Measurements from ENCODE around the gene SYNDIG1.

The SYNDIG1 gene

DNA sequence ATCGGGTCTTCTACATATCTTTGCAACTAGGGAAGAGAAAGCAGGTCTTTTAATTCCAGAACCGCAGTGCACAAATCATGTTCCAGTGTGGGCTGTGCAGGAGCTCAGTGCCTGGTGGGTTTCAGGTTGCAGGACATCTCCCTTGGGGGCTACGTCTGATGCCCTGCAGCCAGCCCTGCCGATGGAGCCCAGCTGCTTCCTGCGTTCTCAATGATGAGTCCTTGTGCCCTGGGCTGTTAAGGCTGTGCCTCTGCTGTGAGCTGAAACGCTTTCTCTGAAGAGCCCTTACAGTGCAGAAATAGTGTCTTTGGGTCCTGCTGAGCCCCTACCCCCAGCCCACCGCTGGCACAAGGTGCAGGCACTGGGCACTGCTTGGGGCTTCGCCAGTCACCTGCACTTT lies 192.9 kb downstream of the SYNDIG1 start:
- H3K4me3 ChIP-seq (ENCODE audit: low read length) = no peak overlapping the region
- no peak for TF ChIP-seq CTCF (IDR thresholded peaks at IDR 0.05; ENCODE audit: insufficient read depth, low read depth, low read length, missing control alignments)
- DNase-seq (ENCODE audit: low read depth) = no peak

DNA sequence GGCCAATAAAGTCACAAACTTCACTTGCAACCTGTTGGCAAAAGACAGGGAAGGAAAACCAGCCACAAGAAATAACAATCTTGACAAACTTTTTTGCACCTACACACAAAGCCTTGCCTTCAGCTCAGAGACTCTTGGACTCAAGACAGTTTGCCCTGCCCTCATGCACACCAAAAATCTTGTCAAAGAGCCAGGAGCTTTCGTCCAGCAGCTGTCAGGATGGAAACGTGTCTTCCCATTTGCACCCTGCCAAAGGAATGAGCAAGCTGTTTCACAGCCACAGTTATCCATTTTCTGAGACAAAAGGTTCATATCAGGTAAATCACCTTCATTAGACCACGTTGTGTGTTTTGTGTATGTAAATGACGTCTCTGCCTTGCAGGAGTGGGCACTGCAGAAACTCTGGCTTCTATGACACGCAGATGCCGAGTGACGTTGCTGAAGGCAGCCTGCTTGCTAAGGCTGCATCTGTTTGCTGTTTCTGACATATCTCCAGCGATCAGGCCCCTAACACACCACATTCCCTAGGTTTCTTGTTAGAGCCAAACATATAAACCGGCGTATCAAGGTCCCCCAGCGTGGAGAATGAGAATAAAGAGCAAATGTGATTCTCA lies 193.4 kb downstream of the SYNDIG1 start:
- no peak overlapping the region for H3K4me3 ChIP-seq (ENCODE audit: low read length)
- no peak for DNase-seq (ENCODE audit: low read depth)
- no peak for TF ChIP-seq CTCF (IDR thresholded peaks at IDR 0.05; ENCODE audit: insufficient read depth, low read depth, low read length, missing control alignments)

DNA sequence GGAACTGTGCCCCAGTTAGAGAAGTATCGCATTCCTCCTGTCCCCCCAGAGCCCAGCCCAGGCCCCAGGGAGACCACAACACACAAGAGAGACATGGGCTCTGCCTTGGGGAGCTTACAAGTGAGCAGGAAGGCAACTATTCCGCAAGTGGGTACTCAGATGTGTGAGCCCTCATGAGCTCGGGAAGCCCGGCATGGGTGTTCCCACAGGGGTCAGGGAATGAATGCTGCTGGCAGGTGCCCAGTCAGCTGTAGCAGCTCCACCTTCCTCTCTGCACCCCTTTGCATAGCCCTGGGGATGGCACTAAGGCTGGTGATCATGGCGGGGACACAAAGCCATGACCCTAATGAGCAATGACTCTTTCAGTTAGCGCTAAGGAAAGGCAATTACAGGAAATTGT lies 194.1 kb downstream of the SYNDIG1 start:
- TF ChIP-seq CTCF (IDR thresholded peaks at IDR 0.05; ENCODE audit: insufficient read depth, low read depth, low read length, missing control alignments) = no peak
- no peak for DNase-seq (ENCODE audit: low read depth)
- no peak overlapping the region for H3K4me3 ChIP-seq (ENCODE audit: low read length)

- DNase-seq (ENCODE audit: low read depth) = no peak
- H3K4me3 ChIP-seq (ENCODE audit: low read length) = no peak overlapping the region
- TF ChIP-seq CTCF (IDR thresholded peaks at IDR 0.05; ENCODE audit: insufficient read depth, low read depth, low read length, missing control alignments) = no peak
These were observed 195.0 kb downstream of the SYNDIG1 start for GRCh38 chr20:24664266-24664986.

- TF ChIP-seq CTCF (IDR thresholded peaks at IDR 0.05; ENCODE audit: insufficient read depth, low read depth, low read length, missing control alignments) = no peak
These were observed 195.8 kb downstream of the SYNDIG1 start for GRCh38 chr20:24665196-24665595.

DNA sequence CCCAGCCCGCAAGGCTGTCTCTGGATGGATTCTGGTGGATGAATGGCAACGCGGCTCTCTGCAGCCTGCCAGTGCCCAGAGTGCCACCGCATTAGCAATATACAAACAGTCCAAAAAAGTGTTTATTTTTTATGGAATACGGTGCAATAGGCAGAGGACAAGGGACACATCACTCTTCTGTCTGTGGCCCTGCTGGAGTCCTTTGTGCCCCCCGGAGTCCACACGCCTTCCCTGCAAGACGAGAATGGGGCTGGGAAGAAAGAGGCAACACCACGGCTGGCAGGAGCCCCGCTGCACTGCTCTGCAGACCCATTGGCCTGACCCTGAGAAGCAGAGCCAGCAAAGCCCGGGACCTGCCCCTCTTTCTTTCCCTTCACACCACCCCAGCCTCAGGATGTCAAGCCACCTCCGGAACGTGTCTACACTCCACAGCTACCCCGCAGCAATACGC lies 196.3 kb downstream of the SYNDIG1 start:
- H3K4me3 ChIP-seq (ENCODE audit: low read length) = no peak overlapping the region

More at GRCh38 chr20:24665196-24665595, 195.8 kb downstream of the SYNDIG1 start:
- peak; percentile 6 for DNase-seq (ENCODE audit: low read depth)
- no peak overlapping the region for H3K4me3 ChIP-seq (ENCODE audit: low read length)

More for the DNA sequence above, 196.3 kb downstream of the SYNDIG1 start:
- TF ChIP-seq CTCF (IDR thresholded peaks at IDR 0.05; ENCODE audit: insufficient read depth, low read depth, low read length, missing control alignments) = no peak
- no peak for DNase-seq (ENCODE audit: low read depth)

Data from epithelial cell of esophagus (primary cell).